Kidney (tissue), 14 donors: ENCODE measurements around the gene C19orf81. TPM values are rescaled to one million over a fixed set of nuclear protein-coding genes. Genes with fewer than 3 reads are reported as not detected.
A peak's percentile ranks its signal among the peaks of the same experiment; 100 is the strongest.
"Not testable (repeated sequence)": the region's sequence is repeated elsewhere in the genome, so short reads cannot be mapped to it uniquely, and the experiment has no call there.

Experiments
- DNase-seq, 5 donors: peaks; one replicate each; pipeline ENCODE4 v3.0.0-alpha.2; 2013 to 2020
- FAIRE-seq: peaks from 2 replicates; lab custom pipeline; 2012; peaks lifted over from hg19 to GRCh38; lab: Jason Lieb, UNC
- H3K27ac ChIP-seq, 2 donors: one replicate each; pipeline ENCODE4 v1.7.0; 2013; ENCODE audit warnings: low read depth in 2 of 2, low read length in 2 of 2, inconsistent platforms in 1 of 2
- H3K27me3 ChIP-seq: one replicate; pipeline ENCODE4 v1.7.1; 2013; ENCODE audit warnings: low read length, inconsistent platforms; ENCODE audit not compliant: control insufficient read depth, insufficient read depth
- H3K36me3 ChIP-seq, 3 donors: one replicate each; pipeline versions ENCODE4 v1.7.0 to v1.7.1; 2013; ENCODE audit warnings: low read length in 3 of 3, control low read depth in 1 of 3, inconsistent platforms in 1 of 3; ENCODE audit not compliant: insufficient read depth in 3 of 3, control insufficient read depth in 2 of 3
- H3K4me1 ChIP-seq, 3 donors: one replicate each; pipeline versions ENCODE4 v1.7.0 to v1.7.1; 2013; ENCODE audit warnings: low read length in 3 of 3, inconsistent platforms in 1 of 3, low read depth in 1 of 3; ENCODE audit not compliant: control insufficient read depth in 2 of 3, insufficient read depth in 2 of 3
- H3K4me3 ChIP-seq, 3 donors: one replicate each; pipeline versions ENCODE4 v1.7.0 to v1.8.1; 2013; ENCODE audit warnings: low read length in 3 of 3, control low read depth in 1 of 3, inconsistent platforms in 1 of 3
- H3K9ac ChIP-seq, 3 donors: one replicate each; pipeline versions ENCODE4 v1.7.0 to v1.7.1; 2013; ENCODE audit warnings: low read length in 3 of 3, control low read depth in 1 of 3, inconsistent platforms in 1 of 3
- H3K9me3 ChIP-seq, 3 donors: one replicate each; pipeline versions ENCODE4 v1.7.0 to v1.7.1; 2013; ENCODE audit warnings: low read length in 3 of 3, control low read depth in 1 of 3, inconsistent platforms in 1 of 3; ENCODE audit not compliant: control insufficient read depth in 2 of 3, insufficient read depth in 1 of 3
- CTCF ChIP-seq: IDR thresholded peaks from 3 replicates; pipeline ENCODE4 v1.5.1; 2012; ENCODE audit warnings: mild to moderate bottlenecking, moderate library complexity, borderline replicate concordance; ENCODE audit not compliant: insufficient read depth; ENCODE audit errors: extremely low read depth
- intact Hi-C: fragments of 100-400 bp; cut with DNase I; formaldehyde crosslinking; loops from one replicate; pipeline ENCODE4 v1.11.1; 2022
- polyA plus RNA-seq: library from polyadenylated mRNA; stranded (reverse); fragments of 350-450 nt; fragmentation: Illumina TruSeq; extraction: RNeasy Lipid Tissue Mini Kit (QIAGEN cat#74804); gene quantifications from one replicate; pipeline ENCODE4 v1.2.3, GENCODE V29; 2014; ENCODE audit warnings: low read depth, low replicate concordance; ENCODE audit not compliant: insufficient read depth
- total RNA-seq: library from RNA; stranded (reverse); fragmentation: NEBNext Ultra II Directional; extraction: Animal tissue kit (Norgen Biotek cat#: 25700); gene quantifications from one replicate; pipeline ENCODE4 v1.2.1, GENCODE V29; 2021
- donor health status: control.
- donor health status: control.
- donor health status: control.
- donor health status: control.
- donor health status: control.
- donor health status: DM: yes; HTN: yes; CAD: no.
- donor health status: Normal renal cell carcinoma (clear cell type).

C19orf81 gene
- total and polyA plus RNA-seq, 2 donors from 2014 or later, result 1.6 to 3.0 TPM

- Histone ChIP-seq H3K27ac (no peak overlapping the region), H3K27me3 (peaks cover 5% of the 10 kb centered on the region), H3K4me3 (no peak overlapping the region), H3K9me3 (peaks cover 0 to 5% (median 0%) of the 10 kb centered on the region in 3 donors), H3K9ac (no peak overlapping the region), H3K36me3 (no peaks in the 10 kb centered on the region), H3K4me1 (no peaks in the 10 kb centered on the region)
- FAIRE-seq (no peak), DNase-seq (no peak)
- intact Hi-C loops, result no loop called here
- no peak for TF ChIP-seq CTCF
These were observed 41.9 kb upstream of the C19orf81 start for GRCh38 chr19:50607388-50607787.

GRCh38 chr19:50607874-50608785 lies 41.1 kb upstream of the C19orf81 start:
- FAIRE-seq, result no peak

GRCh38 chr19:50612504-50613404 lies 36.5 kb upstream of the C19orf81 start:
- H3K9ac ChIP-seq, H3K27me3 ChIP-seq, FAIRE-seq, H3K4me1 ChIP-seq, H3K9me3 ChIP-seq, H3K36me3 ChIP-seq, intact Hi-C loops, H3K4me3 ChIP-seq, DNase-seq, H3K27ac ChIP-seq: not testable (repeated sequence)

More at GRCh38 chr19:50607874-50608785, 41.1 kb upstream of the C19orf81 start:
- Histone ChIP-seq H3K4me3 (no peak overlapping the region), H3K4me1 (no peaks in the 10 kb centered on the region), H3K27me3 (no peaks in the 10 kb centered on the region), H3K36me3 (no peaks in the 10 kb centered on the region), H3K9ac (no peak overlapping the region), H3K9me3 (peaks cover 0 to 5% (median 0%) of the 10 kb centered on the region in 3 donors), H3K27ac (no peak overlapping the region)
- intact Hi-C loops, result no loop called here
- peak; percentile 16 for TF ChIP-seq CTCF
- DNase-seq, result peak; percentile 91 to 98 (median 96)

- H3K9me3 ChIP-seq, H3K4me1 ChIP-seq, H3K36me3 ChIP-seq, DNase-seq, intact Hi-C loops, H3K9ac ChIP-seq, H3K27me3 ChIP-seq, H3K4me3 ChIP-seq, H3K27ac ChIP-seq, FAIRE-seq: not testable (repeated sequence)
These were observed 30.9 kb upstream of the C19orf81 start for GRCh38 chr19:50618379-50618778.

- H3K9me3 ChIP-seq, FAIRE-seq, H3K36me3 ChIP-seq, H3K9ac ChIP-seq, H3K27me3 ChIP-seq, DNase-seq, H3K4me3 ChIP-seq, H3K4me1 ChIP-seq, intact Hi-C loops, H3K27ac ChIP-seq: not testable (repeated sequence)
These were observed 30.1 kb upstream of the C19orf81 start for GRCh38 chr19:50619184-50619583.

GRCh38 chr19:50620394-50620906 lies 28.8 kb upstream of the C19orf81 start:
- intact Hi-C loops, H3K4me3 ChIP-seq, H3K27me3 ChIP-seq, H3K9ac ChIP-seq, H3K9me3 ChIP-seq, FAIRE-seq, H3K4me1 ChIP-seq, DNase-seq, H3K36me3 ChIP-seq, H3K27ac ChIP-seq: not testable (repeated sequence)
